ENCODE measurements around the gene PECR.

PECR gene

GRCh38 chr2:216069028-216069427, 12.6 kb downstream of the PECR start:
- DNase-seq: no peak

GRCh38 chr2:216066230-216066629, 15.4 kb downstream of the PECR start:
- DNase-seq: no peak

GRCh38 chr2:216064665-216065064, 16.9 kb downstream of the PECR start:
- DNase-seq: no peak

GRCh38 chr2:216064014-216064630, 17.5 kb downstream of the PECR start:
- no peak for DNase-seq

GRCh38 chr2:216059233-216059834, 22.3 kb downstream of the PECR start:
- DNase-seq: no peak

GRCh38 chr2:216057688-216058193, 23.9 kb downstream of the PECR start:
- peak; percentile 66 for DNase-seq

GRCh38 chr2:216056739-216057138, 24.9 kb downstream of the PECR start:
- DNase-seq: no peak

- no peak for DNase-seq
Observed at GRCh38 chr2:216055680-216056079, 25.9 kb downstream of the PECR start.

- no peak for DNase-seq
Observed at GRCh38 chr2:216052420-216052819, 29.2 kb downstream of the PECR start.

GRCh38 chr2:216051350-216051749, 30.3 kb downstream of the PECR start:
- no peak for DNase-seq

GRCh38 chr2:216049452-216049851, 32.2 kb downstream of the PECR start:
- no peak for DNase-seq

GRCh38 chr2:216047397-216047796, 34.2 kb downstream of the PECR start:
- DNase-seq: no peak

GRCh38 chr2:216044883-216045486, 36.6 kb downstream of the PECR start:
- no peak for DNase-seq

GRCh38 chr2:216043949-216044348, 37.7 kb downstream of the PECR start:
- DNase-seq: no peak

- DNase-seq: no peak
Observed at GRCh38 chr2:216041438-216041837, 40.2 kb downstream of the PECR start.

- no peak for DNase-seq
Observed at GRCh38 chr2:216039918-216040317, 41.7 kb downstream of the PECR start.

- peak; percentile 63 for DNase-seq
Observed at GRCh38 chr2:216034065-216034464, 47.5 kb downstream of the PECR start.

GRCh38 chr2:216033403-216033802, 48.2 kb downstream of the PECR start:
- no peak for DNase-seq

GRCh38 chr2:216031960-216032689, 49.5 kb downstream of the PECR start:
- DNase-seq: no peak

GRCh38 chr2:216030216-216030615, 51.4 kb downstream of the PECR start:
- DNase-seq: no peak

GRCh38 chr2:216029416-216030129, 52.0 kb downstream of the PECR start:
- no peak for DNase-seq

- DNase-seq: no peak
Observed at GRCh38 chr2:216024779-216025336, 56.8 kb downstream of the PECR start.

Measured in CD4-positive, alpha-beta T cell treated with Interleukin-15 for 1 hour (primary cell).